A673 (cell line): Measurements from ENCODE around the gene LRCOL1. TPM values are rescaled to one million over a fixed set of nuclear protein-coding genes. Genes with fewer than 3 reads are reported as not detected.

Experiments used
- BruUV-seq: library from RNA; stranded (reverse); fragments of 400-500 nt; replicated peaks from 2 replicates; lab custom pipeline; 2021; lab: Mats Ljungman, UMichigan
- CTCF ChIA-PET: fragments of 300-600 bp; sonication (Branson Sonifier 250); formaldehyde crosslinking; loops from one replicate; lab custom pipeline; 2022; ENCODE audit warnings: antibody characterized with exemption; lab: Charles Lee
- POLR2A ChIA-PET: fragments of 300-600 bp; sonication (Branson Sonifier 250); formaldehyde crosslinking; loops from one replicate; lab custom pipeline; 2022; ENCODE audit warnings: antibody characterized with exemption; ENCODE audit not compliant: low non-redundant PET; lab: Charles Lee
- DNase-seq: peaks from one replicate; pipeline ENCODE4 v3.0.0-alpha.2; 2015; ENCODE audit warnings: low spot score
- H3K27ac ChIP-seq: fragments of 200-600 bp; sonication (generic); 2 replicates; pipeline ENCODE4 v1.5.1; 2016; ENCODE audit warnings: mixed run types, low read depth, mild to moderate bottlenecking, mixed read lengths, antibody characterized with exemption, low read length; ENCODE audit not compliant: poor library complexity, severe bottlenecking
- H3K27me3 ChIP-seq: fragments of 200-600 bp; sonication (generic); replicated peaks from 2 replicates; pipeline ENCODE4 v1.6.1; 2017; ENCODE audit warnings: mixed run types, low read depth, mild to moderate bottlenecking, mixed read lengths, antibody characterized with exemption, low read length; ENCODE audit not compliant: insufficient read depth, poor library complexity
- H3K36me3 ChIP-seq: fragments of 200-600 bp; sonication (generic); 2 replicates; pipeline ENCODE4 v1.6.1; 2016; ENCODE audit warnings: mixed run types, mild to moderate bottlenecking, mixed read lengths, antibody characterized with exemption, low read length; ENCODE audit not compliant: insufficient read depth, poor library complexity, severe bottlenecking
- H3K4me1 ChIP-seq: fragments of 200-600 bp; sonication (generic); 2 replicates; pipeline ENCODE4 v1.6.1; 2017; ENCODE audit warnings: mixed run types, mild to moderate bottlenecking, mixed read lengths, antibody characterized with exemption, low read length; ENCODE audit not compliant: insufficient read depth, poor library complexity, severe bottlenecking
- H3K4me3 ChIP-seq: fragments of 200-600 bp; sonication (generic); 2 replicates; pipeline ENCODE4 v1.5.1; 2016; ENCODE audit warnings: low read depth, mixed run types, mild to moderate bottlenecking, mixed read lengths, low read length; ENCODE audit not compliant: poor library complexity, severe bottlenecking
- H3K9me3 ChIP-seq: fragments of 200-600 bp; sonication (generic); 2 replicates; pipeline ENCODE4 v1.6.1; 2016; ENCODE audit warnings: mixed run types, low read depth, mild to moderate bottlenecking, mixed read lengths, antibody characterized with exemption, low read length; ENCODE audit not compliant: poor library complexity, severe bottlenecking
- EZH2 ChIP-seq: fragments of 200-600 bp; sonication (generic); IDR thresholded peaks from 2 replicates; pipeline ENCODE4 v1.6.1; 2017; ENCODE audit warnings: borderline replicate concordance, low read depth, mild to moderate bottlenecking, mixed read lengths, antibody characterized with exemption, low read length; ENCODE audit not compliant: poor library complexity, severe bottlenecking
- intact Hi-C: fragments of 100-400 bp; cut with micrococcal nuclease; formaldehyde crosslinking; loops from one replicate; pipeline ENCODE4 v1.10.0; 2022; ENCODE audit not compliant: unreplicated experiment
- total RNA-seq: library from RNA; stranded (reverse); gene quantifications from 2 replicates; pipeline ENCODE4 v1.2.3, GENCODE V29; 2021
- TF ChIP-seq, protein P1 (sequence below): fragments of 300-800, 200-600 bp; sonication (generic); conservative IDR thresholded peaks from 2 replicates; pipeline ENCODE4 v1.5.1; 2017; ENCODE audit warnings: low read depth, mild to moderate bottlenecking, antibody characterized with exemption, low read length, moderate library complexity, mixed read lengths

LRCOL1 gene
- total RNA-seq, 1 experiment from 2014 or later: not detected

DNA sequence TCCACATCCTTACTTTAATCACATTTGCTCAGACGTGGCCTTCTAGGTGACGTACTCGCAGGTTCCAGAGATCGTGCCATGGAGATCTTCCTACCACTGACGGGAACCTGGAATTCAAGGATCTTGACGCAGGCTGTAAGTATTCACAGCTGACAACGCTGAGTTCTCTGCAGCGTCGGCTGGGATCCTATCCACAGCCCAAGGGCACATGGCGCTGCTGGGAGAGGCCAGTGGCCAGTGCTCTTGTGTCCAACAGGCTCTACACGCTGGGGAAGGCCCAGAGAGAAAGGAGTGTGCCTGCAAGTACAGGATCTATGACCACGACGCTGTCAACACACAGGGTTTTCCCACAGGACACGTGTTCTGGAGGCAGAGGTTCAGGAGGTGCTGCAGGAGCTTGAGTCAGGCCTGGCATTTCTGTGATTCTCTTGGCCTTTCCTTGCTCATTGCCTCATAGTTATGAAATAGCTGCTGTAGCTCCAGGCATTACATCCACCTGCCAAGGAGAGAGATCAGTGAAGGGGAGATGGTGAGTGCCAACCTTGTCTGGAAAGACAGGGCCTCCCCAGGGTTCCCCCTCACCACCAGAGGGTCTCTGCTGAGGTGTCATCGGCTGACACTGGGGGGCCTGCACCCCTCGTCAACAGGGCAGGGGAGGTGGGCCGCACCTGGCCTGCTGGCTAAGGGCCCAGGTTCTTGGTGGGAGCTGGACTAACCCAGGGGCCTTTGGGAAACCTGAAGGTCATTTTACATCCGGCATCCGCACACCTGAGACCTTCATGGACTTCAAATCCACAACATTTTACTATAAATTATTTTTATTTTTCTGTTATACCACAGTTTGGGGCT lies 21.3 kb downstream of the LRCOL1 start:
- DNase-seq: no peak
- intact Hi-C loops: no loop called here
- TF ChIP-seq, protein P1, sequence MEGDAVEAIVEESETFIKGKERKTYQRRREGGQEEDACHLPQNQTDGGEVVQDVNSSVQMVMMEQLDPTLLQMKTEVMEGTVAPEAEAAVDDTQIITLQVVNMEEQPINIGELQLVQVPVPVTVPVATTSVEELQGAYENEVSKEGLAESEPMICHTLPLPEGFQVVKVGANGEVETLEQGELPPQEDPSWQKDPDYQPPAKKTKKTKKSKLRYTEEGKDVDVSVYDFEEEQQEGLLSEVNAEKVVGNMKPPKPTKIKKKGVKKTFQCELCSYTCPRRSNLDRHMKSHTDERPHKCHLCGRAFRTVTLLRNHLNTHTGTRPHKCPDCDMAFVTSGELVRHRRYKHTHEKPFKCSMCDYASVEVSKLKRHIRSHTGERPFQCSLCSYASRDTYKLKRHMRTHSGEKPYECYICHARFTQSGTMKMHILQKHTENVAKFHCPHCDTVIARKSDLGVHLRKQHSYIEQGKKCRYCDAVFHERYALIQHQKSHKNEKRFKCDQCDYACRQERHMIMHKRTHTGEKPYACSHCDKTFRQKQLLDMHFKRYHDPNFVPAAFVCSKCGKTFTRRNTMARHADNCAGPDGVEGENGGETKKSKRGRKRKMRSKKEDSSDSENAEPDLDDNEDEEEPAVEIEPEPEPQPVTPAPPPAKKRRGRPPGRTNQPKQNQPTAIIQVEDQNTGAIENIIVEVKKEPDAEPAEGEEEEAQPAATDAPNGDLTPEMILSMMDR: no peak
- no peak for TF ChIP-seq EZH2
- Histone ChIP-seq H3K4me3 (no peak overlapping the region), H3K27me3 (no peaks in the 10 kb centered on the region), H3K27ac (no peak overlapping the region), H3K36me3 (peaks cover 4% of the 10 kb centered on the region), H3K4me1 (no peaks in the 10 kb centered on the region), H3K9me3 (no peaks in the 10 kb centered on the region)
- ChIA-PET POLR2A (no interaction called here), CTCF (no interaction called here)
- no TSS peak for BruUV-seq

DNA sequence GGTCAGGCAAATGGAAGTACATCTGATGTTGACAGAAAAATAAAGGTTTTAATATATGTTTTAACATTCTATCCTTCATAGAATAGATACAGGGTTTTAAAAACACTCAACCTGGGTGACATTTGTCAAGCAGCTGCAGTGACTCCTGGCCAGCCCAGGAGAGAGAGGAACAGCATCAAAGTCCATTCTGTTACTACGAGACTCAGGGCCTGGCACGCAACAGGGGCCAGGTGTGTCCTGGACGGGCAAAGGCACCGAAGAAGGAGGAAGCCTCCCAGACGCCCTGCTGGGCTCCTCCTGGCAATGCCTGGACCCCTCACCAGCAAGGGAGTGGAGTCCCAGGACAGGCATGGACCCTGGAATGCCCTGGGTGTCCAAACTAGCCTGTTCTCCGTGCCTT lies 22.1 kb downstream of the LRCOL1 start:
- Histone ChIP-seq H3K4me1 (no peaks in the 10 kb centered on the region), H3K27me3 (no peaks in the 10 kb centered on the region), H3K27ac (no peak overlapping the region), H3K9me3 (no peaks in the 10 kb centered on the region), H3K36me3 (peaks cover 4% of the 10 kb centered on the region), H3K4me3 (no peak overlapping the region)
- POLR2A ChIA-PET: no interaction called here
- BruUV-seq: no TSS peak
- no peak for DNase-seq
- CTCF ChIA-PET: no interaction called here
- no peak for TF ChIP-seq EZH2
- TF ChIP-seq, protein P1: no peak
- intact Hi-C loops: no loop called here

DNA sequence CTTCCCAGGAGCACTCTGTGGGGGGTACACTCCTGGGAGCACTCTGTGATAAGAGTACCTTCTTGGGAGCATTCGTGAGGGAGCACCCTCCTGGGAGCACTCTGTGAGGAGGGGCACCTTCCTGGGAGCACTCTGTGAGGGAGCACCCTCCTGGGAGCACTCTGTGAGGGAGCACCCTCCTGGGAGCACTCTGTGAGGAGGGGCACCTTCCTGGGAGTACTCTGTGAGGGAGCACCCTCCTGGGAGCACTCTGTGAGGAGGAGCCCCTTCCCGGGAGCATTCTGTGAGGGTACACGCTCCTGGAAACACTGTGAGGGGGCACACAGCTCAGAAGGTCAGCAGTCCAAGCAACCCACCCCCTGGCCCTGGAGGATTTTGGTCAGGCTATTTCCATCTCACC lies 22.6 kb downstream of the LRCOL1 start:
- H3K9me3 ChIP-seq: no peaks in the 10 kb centered on the region
- TF ChIP-seq EZH2: no peak
- peaks cover 4% of the 10 kb centered on the region for H3K36me3 ChIP-seq
- intact Hi-C loops: no loop called here
- no peaks in the 10 kb centered on the region for H3K27me3 ChIP-seq
- H3K4me1 ChIP-seq: no peaks in the 10 kb centered on the region
- no TSS peak for BruUV-seq
- no peak overlapping the region for H3K27ac ChIP-seq
- DNase-seq: no peak
- ChIA-PET POLR2A (no interaction called here), CTCF (no interaction called here)
- H3K4me3 ChIP-seq: no peak overlapping the region

DNA sequence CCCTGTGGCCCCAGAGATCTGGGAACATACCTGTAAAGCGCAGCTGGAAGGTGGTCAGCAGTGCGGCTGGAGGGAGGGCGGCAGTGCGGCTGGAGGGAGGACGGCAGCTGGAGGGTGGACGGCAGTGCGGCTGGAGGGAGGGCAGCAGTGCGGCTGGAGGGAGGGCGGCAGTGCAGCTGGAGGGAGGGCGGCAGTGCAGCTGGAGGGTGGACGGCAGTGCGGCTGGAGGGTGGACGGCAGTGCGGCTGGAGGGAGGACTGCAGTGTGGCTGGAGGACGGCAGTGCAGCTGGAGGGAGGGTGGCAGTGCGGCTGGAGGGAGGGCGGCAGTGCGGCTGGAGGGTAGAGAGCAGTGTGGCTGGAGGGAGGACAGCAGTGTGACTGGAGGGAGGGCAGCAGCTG lies 23.5 kb downstream of the LRCOL1 start:
- Histone ChIP-seq H3K4me3 (no peak overlapping the region), H3K4me1 (no peaks in the 10 kb centered on the region), H3K9me3 (no peaks in the 10 kb centered on the region), H3K36me3 (peaks cover 5% of the 10 kb centered on the region), H3K27me3 (no peaks in the 10 kb centered on the region), H3K27ac (no peak overlapping the region)
- no TSS peak for BruUV-seq
- intact Hi-C loops: no loop called here
- no peak for DNase-seq
- POLR2A ChIA-PET: no interaction called here
- TF ChIP-seq, protein P1: no peak
- no peak for TF ChIP-seq EZH2
- CTCF ChIA-PET: no interaction called here
